ENCODE data around the gene SUPT6H.

Gene SUPT6H

GRCh38 chr17:28661635-28662526 is at the start of gene SUPT6H, which contains the start of gene SDF2:
TSS of gene SUPT6H (plus strand) at chr17:28662205. CDS start at chr17:28673402, 11,197 bp downstream.
TSS of gene SDF2 (minus strand) at chr17:28661906. CDS start at chr17:28661876, 30 bp downstream.
- peak; percentile 95 for DNase-seq

GRCh38 chr17:28612531-28612930 is 49.5 kb upstream of the SUPT6H start:
- DNase-seq, result no peak

GRCh38 chr17:28612936-28613872 is 48.8 kb upstream of the SUPT6H start:
- peak; percentile 29 for DNase-seq

GRCh38 chr17:28613931-28614381 is 48.0 kb upstream of the SUPT6H start, which contains the start of gene RSKR:
TSS of gene RSKR (minus strand) at chr17:28614185. CDS start at chr17:28614161, 24 bp downstream.
- DNase-seq, result no peak

GRCh38 chr17:28615260-28615940 is 46.6 kb upstream of the SUPT6H start:
- DNase-seq, result no peak

- no peak for DNase-seq
Measured at GRCh38 chr17:28616281-28616680, 45.7 kb upstream of the SUPT6H start.

GRCh38 chr17:28618464-28618863 is 43.5 kb upstream of the SUPT6H start:
- DNase-seq, result no peak

GRCh38 chr17:28620010-28620409 is 42.0 kb upstream of the SUPT6H start:
- DNase-seq, result no peak

- DNase-seq, result no peak
Measured at GRCh38 chr17:28622186-28622585, 39.8 kb upstream of the SUPT6H start.

- no peak for DNase-seq
Measured at GRCh38 chr17:28623696-28624095, 38.3 kb upstream of the SUPT6H start.

- no peak for DNase-seq
Measured at GRCh38 chr17:28624148-28624547, 37.9 kb upstream of the SUPT6H start.

- DNase-seq, result no peak
Measured at GRCh38 chr17:28626818-28627217, 35.2 kb upstream of the SUPT6H start.

- no peak for DNase-seq
Measured at GRCh38 chr17:28634206-28634865, 27.7 kb upstream of the SUPT6H start.

- no peak for DNase-seq
Measured at GRCh38 chr17:28635506-28635905, 26.5 kb upstream of the SUPT6H start.

GRCh38 chr17:28641579-28641978 is 20.4 kb upstream of the SUPT6H start:
- DNase-seq, result no peak

- no peak for DNase-seq
Measured at GRCh38 chr17:28643983-28644786, 17.8 kb upstream of the SUPT6H start.

- DNase-seq, result peak; percentile 90
Measured at GRCh38 chr17:28644787-28645575, 17.0 kb upstream of the SUPT6H start, which contains the start of gene BLTP2. TSS of gene BLTP2 (minus strand) at chr17:28645158. CDS start at chr17:28645056, 102 bp downstream.

GRCh38 chr17:28645576-28645939 is 16.4 kb upstream of the SUPT6H start:
- DNase-seq, result no peak

- DNase-seq, result no peak
Measured at GRCh38 chr17:28646039-28646754, 15.8 kb upstream of the SUPT6H start.

GRCh38 chr17:28648698-28649097 is 13.3 kb upstream of the SUPT6H start:
- no peak for DNase-seq
